HG03060 (cell line): Measurements from ENCODE around the gene FRMD4B.

Experiments
- ATAC-seq: cut with Tn5 transposase; IDR thresholded peaks from one replicate; pipeline ENCODE4 v1.9.1; 2021; ENCODE audit warnings: low read depth, moderate number of reproducible peaks; ENCODE audit not compliant: unreplicated experiment

FRMD4B gene

GRCh38 chr3:69182588-69183316 is 203.1 kb downstream of the FRMD4B start:
- no peak for ATAC-seq

DNA sequence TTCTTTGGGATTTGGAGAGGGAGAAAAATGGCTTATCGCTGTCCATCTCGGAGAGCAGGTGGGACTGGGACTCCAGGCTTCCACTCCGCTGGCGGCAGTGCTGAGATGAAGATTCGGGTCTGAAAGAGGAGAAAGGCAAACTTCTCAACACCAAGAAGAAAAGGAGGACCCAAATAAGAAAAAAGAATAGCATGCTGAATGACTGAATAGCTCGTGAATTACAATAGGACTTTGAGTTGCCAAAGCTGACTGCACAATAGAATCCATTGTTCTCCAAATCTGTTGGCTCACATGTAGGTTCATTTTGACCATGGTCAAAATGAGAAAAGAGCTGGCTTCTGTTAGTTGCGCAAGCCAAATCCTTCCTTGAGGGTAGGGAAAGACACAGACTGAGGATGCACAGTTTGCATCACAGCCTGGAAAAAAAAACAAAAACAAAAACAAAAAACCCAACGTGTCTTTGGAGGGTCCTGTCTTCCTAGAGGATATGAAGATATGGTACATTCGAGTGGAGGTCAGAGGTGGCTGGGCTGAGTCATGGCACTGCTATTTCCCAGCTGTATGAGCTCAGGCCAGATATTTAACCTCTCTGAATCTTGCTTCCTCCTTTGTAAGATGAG is 204.2 kb downstream of the FRMD4B start:
- ATAC-seq: no peak

DNA sequence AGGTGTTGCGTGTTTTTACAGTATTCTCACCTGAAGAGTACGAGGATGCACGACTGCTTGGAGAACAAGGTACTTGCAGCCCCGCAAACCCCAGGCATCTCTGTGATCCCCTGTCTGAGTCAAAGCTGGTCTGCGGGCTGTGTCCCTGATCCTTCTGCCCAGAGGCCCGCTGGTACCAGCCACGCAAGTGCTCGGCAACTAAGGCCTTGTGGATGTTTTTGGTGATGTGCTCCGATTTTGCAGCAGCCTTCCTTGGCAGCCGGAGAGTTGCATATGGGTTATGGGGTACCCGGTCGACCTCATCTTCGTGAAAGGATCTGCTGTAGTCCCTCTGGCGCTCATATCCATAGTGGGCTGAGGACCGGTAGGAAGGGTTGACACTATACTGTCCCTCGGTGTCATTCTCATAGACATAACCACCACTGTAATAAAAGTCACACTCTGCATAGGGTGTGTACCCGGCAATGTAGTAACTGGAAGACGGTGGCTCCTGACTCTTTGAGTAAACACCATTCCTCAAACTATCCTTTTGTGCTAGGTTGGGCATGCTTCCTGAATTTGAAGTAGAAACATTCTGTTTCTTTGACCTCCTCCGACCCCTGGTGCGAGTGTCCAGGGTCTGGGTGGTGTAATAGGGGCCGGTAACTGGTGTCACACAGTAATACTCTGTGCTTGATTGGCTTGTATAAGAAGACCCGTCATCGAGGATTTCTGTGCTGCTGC is 204.9 kb downstream of the FRMD4B start:
- ATAC-seq: no peak

DNA sequence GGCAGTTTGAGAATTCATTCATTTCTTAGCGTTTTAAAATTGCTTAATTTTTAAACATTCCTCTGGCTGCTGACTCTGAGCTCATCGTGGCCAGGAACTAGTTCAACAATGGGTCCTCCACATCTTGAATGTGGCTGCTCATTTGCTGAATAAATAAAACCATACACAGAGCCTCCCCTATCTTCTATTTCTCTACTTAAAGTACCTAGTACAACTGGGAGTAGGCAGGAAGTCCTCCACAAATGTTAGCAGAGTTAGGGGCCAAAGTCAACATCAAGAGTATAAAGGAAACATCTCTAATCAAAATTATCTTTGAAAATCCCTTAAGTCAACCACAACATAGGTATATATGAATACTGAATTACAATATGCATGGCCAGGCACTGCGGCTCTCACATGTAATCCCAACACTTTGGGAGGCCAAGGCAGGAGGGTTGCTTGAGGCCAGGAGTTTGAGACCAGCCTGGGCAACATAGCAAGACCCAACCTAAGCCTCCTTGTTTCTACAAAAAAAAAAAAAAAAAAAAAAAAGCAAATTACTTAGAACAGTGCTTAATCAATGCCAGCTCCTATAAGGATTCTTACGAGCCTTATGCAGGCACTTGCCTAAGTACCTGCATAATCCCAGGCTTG is 206.0 kb downstream of the FRMD4B start:
- no peak for ATAC-seq

DNA sequence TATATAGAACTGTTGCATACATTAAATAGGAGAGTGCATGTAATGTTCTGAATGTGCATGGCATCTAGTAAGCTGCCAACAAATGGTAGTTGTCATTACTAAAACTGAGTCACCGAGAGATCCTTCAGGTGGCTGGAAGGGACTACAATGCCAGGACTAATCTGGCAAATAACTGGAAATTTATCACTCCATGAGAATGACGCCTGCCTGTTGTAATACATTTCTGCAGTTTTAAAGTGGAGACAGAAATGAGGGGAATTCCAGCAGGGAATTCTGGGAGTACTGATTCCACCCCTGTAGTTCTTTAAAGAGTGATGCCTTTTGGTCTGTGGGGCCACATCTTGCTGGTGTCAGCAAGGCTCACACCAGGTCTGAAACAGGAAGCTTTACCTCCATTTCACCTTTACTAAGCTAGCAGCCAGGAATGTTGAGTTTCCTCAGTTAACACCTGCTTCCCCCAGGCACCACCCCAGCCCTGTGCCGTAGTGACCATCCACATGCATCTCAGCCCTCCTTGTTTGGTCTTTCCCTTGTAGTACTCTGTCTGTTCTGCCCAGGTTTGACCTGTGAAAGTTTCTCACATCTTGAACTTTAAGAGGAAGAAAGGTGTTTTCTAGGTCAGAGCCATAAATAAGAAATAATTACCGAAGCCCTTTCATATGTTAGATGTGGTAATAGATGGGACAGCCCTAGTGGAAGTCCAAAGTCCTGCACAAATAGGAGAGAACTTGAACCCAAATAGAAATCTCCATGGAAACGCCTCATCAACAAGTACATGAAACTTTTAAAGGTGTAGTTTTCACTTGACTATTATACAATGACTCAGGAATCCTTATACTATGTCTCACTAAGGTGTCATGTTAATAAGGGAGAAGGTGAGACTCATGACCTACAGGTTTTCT is 206.8 kb downstream of the FRMD4B start:
- ATAC-seq: no peak

- ATAC-seq: no peak
These were observed 207.8 kb downstream of the FRMD4B start for GRCh38 chr3:69178082-69178481.

GRCh38 chr3:69174871-69175737 is 210.8 kb downstream of the FRMD4B start:
- no peak for ATAC-seq

DNA sequence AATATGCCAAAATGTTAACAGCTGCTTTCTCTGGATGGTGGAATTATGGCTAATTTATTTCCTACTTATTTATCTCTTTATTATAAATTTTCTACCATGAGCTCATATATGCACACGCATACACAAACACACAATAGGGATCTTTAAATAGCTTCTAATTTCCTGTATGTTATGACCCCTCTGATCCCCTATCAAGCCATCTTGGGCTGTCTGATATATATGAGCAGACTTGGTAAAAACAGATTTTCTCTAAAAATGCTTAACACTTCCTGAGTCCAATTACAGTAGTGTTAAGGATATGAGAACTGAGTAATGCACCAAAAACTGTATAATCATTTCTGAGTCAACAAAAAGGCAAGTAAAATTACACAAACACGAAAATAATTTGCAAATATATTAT is 211.4 kb downstream of the FRMD4B start:
- ATAC-seq: no peak

GRCh38 chr3:69172058-69172457 is 213.8 kb downstream of the FRMD4B start:
- no peak for ATAC-seq

- no peak for ATAC-seq
These were observed 219.4 kb downstream of the FRMD4B start for GRCh38 chr3:69166446-69166845.

- ATAC-seq: no peak
These were observed 220.1 kb downstream of the FRMD4B start for GRCh38 chr3:69165744-69166143.

- ATAC-seq: no peak
These were observed 221.6 kb downstream of the FRMD4B start for GRCh38 chr3:69164296-69164695.

DNA sequence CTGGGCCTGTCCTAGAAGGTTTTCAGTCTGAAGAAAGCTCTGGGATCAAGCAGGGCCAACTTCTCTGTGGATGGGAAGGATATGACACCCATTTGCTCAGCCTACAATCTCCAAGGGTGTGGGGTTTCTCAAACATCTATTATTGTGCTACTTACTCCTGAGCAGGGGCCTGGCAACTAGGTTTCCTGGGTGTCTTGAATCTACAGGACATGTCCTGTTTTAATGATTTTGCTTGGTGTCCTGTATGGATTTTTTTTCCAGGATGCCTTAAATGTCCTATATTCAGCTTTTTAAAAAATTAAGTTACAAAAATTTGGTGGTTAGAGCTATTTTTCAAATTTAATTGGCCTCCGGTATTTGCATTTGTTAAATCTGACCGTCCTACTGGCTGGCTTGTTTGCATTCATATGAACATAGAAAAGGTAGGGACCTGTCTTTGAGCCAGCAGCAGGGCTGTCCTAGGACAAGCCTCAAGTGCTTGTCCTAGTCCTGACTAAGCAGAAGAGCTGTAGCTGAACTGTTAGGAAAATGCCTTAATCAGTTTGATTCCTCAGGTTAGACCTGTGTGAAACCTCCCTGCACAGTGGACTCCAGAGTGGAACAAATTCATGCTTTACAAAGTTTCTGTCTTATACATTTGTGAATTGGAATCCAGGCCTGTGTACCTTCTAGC is 223.4 kb downstream of the FRMD4B start:
- ATAC-seq: no peak

- ATAC-seq: no peak
These were observed 224.1 kb downstream of the FRMD4B start for GRCh38 chr3:69161587-69162307.

- no peak for ATAC-seq
These were observed 225.4 kb downstream of the FRMD4B start for GRCh38 chr3:69160525-69160924.

DNA sequence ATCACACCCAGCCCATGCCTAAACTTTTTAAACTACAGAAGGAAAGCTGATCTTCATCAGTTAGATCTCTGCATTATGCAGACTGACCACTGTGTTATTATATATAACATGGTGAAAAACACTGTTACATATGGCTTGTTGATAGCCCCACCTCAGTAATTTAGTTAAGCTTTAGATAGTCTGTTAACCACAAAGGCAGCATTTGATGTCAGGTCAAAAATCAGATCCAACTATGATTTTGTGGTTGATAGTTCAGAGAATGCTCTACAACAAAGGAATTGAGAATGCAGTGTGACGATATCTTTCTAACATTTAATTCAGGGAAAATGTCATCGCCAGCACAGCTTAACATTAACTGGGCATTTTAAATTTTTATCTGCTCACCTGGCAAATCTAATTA is 225.8 kb downstream of the FRMD4B start:
- no peak for ATAC-seq

- no peak for ATAC-seq
These were observed 236.3 kb downstream of the FRMD4B start for GRCh38 chr3:69149586-69149985.

GRCh38 chr3:69145688-69146087 is 240.2 kb downstream of the FRMD4B start:
- ATAC-seq: no peak
